Nephron (organoid): Measurements from ENCODE around the gene UQCRC1.

ENCODE experiments used
- H3K27ac Mint-ChIP-seq, 3 experiments: 2 replicates each; pipeline ENCODE4 v1.8.0; 2020; ENCODE audit warnings: mixed read lengths in 3 of 3, mild to moderate bottlenecking in 2 of 3, moderate library complexity in 1 of 3
- H3K27me3 Mint-ChIP-seq: 2 replicates; pipeline ENCODE4 v1.8.0; 2021; ENCODE audit warnings: low read depth, mild to moderate bottlenecking, moderate library complexity, mixed read lengths
- H3K36me3 Mint-ChIP-seq: 2 replicates; pipeline ENCODE4 v1.8.0; 2020; ENCODE audit warnings: low read depth, mixed read lengths
- H3K4me1 Mint-ChIP-seq: 2 replicates; pipeline ENCODE4 v1.8.0; 2020; ENCODE audit warnings: mixed read lengths
- H3K4me3 Mint-ChIP-seq, 3 experiments: 2 replicates each; pipeline ENCODE4 v1.8.0; 2020; ENCODE audit warnings: mild to moderate bottlenecking in 3 of 3, mixed read lengths in 3 of 3, moderate library complexity in 2 of 3
- H3K9me3 Mint-ChIP-seq: 2 replicates; pipeline ENCODE4 v1.8.0; 2020; ENCODE audit warnings: mixed read lengths
- TF ChIP-seq, protein P1 (sequence below), 3 experiments: fragments of 200-600 bp; sonication (generic); IDR thresholded peaks; one replicate each; pipeline ENCODE4 v1.5.0; 2021; ENCODE audit warnings: antibody characterized with exemption in 3 of 3; ENCODE audit not compliant: unreplicated experiment in 3 of 3

Gene UQCRC1

DNA sequence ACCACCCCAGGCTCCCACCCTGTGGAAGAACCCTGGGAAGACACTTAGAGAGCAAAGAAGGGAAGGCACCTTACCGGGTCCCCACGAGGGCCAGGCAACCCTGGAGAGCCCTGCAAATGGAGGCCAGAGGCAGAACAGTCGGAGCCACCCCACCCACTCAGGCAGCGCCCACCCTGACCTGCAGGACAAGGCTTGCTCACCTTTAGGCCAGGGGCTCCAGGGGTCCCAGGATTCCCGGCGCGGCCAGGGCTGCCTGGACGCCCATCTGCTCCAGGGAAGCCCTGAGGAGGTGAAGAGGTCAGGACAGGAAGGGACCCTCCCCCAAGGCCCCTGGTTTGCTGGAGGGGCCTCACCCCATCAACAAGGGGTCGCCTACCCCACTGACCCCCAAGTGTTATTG lies 24.6 kb downstream of the UQCRC1 start:
- Mint-ChIP-seq H3K27me3 (no peaks in the 10 kb centered on the region), H3K27ac (no peak overlapping the region), H3K4me1 (no peaks in the 10 kb centered on the region), H3K36me3 (peaks cover 11% of the 10 kb centered on the region), H3K9me3 (no peaks in the 10 kb centered on the region), H3K4me3 (no peak overlapping the region)
- TF ChIP-seq, protein P1, sequence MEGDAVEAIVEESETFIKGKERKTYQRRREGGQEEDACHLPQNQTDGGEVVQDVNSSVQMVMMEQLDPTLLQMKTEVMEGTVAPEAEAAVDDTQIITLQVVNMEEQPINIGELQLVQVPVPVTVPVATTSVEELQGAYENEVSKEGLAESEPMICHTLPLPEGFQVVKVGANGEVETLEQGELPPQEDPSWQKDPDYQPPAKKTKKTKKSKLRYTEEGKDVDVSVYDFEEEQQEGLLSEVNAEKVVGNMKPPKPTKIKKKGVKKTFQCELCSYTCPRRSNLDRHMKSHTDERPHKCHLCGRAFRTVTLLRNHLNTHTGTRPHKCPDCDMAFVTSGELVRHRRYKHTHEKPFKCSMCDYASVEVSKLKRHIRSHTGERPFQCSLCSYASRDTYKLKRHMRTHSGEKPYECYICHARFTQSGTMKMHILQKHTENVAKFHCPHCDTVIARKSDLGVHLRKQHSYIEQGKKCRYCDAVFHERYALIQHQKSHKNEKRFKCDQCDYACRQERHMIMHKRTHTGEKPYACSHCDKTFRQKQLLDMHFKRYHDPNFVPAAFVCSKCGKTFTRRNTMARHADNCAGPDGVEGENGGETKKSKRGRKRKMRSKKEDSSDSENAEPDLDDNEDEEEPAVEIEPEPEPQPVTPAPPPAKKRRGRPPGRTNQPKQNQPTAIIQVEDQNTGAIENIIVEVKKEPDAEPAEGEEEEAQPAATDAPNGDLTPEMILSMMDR (IDR thresholded peaks at IDR 0.05; ENCODE audit: unreplicated experiment in 3 of 3): no peak

DNA sequence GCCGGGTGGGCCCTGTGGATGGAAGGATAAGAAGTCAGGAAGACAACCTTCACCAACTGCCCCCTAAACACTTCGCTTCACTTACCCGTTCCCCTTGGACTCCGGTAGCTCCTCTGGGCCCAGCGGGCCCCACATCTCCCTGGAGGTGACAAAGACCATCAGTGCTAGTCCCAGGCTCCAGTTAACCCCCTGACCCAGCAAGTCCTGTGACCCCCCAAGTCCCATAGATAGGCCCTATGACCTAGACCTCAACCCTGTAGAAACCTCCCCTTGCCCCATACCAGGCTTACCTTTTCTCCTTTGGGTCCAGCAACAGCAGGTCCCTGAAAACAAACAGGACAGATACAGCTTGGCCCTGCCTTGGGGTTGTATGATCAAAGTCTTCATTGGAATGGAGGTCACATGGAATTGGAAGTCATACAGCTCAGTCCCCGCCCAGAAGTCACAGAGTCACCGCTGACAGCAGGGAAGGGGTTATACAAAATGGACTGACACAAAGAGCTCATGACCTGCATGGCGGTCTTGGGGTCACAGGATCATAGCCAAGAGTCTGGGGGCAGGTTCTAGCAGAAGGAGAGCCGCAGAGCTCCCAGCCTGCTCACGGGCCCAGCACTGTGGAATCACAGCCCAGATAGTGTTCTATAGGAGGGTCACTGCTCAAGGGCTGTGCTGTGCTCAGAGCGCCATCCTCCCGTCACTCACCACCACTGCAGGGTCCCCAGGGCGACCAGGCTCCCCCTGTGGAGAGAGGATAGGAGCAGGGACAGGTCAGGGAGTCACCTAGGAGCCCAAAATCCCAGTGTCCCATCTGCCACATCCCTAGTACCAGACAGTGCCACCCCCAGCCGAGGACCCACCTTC lies 27.6 kb downstream of the UQCRC1 start:
- peaks cover 16% of the 10 kb centered on the region for H3K36me3 Mint-ChIP-seq
- TF ChIP-seq, protein P1 (IDR thresholded peaks at IDR 0.05; ENCODE audit: unreplicated experiment in 3 of 3): no peak
- no peaks in the 10 kb centered on the region for H3K4me1 Mint-ChIP-seq
- H3K27me3 Mint-ChIP-seq: no peaks in the 10 kb centered on the region
- H3K4me3 Mint-ChIP-seq: no peak overlapping the region
- no peaks in the 10 kb centered on the region for H3K9me3 Mint-ChIP-seq
- H3K27ac Mint-ChIP-seq: no peak overlapping the region

DNA sequence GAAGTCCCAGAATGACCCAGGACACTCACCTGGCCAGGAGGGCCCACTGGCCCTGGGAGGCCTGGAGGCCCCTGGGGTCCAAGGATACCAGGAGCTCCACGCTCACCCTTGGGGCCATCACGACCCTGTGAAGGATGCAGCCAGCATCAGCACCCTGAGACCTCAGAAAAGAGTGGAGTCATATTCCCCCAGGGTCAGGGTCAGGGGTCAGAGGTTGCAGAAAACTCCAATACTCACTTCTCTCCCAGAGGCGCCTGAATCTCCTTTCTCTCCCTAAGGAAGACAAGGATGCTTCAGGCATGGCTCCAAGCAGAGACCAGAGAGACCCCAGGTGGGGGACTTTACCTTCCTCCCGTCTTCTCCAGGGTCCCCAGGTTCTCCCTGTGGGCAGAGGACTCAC lies 32.8 kb downstream of the UQCRC1 start:
- no peak overlapping the region for H3K4me3 Mint-ChIP-seq
- no peaks in the 10 kb centered on the region for H3K9me3 Mint-ChIP-seq
- no peak overlapping the region for H3K27ac Mint-ChIP-seq
- TF ChIP-seq, protein P1 (IDR thresholded peaks at IDR 0.05; ENCODE audit: unreplicated experiment in 3 of 3): no peak
- H3K36me3 Mint-ChIP-seq: peaks cover 6% of the 10 kb centered on the region
- H3K4me1 Mint-ChIP-seq: no peaks in the 10 kb centered on the region
- H3K27me3 Mint-ChIP-seq: no peaks in the 10 kb centered on the region

DNA sequence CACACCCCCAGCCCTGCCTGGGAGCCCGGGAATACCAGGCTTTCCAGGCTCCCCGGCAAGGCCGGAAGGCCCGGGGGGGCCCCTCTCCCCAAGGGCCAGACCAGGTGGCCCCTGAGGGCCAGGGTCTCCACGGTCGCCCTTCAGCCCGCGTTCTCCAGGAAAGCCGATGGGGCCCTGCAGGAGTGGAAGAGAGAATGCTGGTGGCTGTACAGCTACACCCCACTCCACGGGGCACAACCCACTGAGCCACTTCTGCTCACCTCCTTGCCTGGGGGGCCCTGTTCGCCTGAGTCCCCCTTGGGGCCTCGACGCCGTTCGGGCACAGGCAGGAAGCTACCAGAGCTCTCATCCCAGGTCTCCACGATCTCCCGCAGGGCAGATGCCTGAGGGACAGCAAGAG lies 34.1 kb downstream of the UQCRC1 start:
- TF ChIP-seq, protein P1 (IDR thresholded peaks at IDR 0.05; ENCODE audit: unreplicated experiment in 3 of 3): no peak
- Mint-ChIP-seq H3K27ac (no peak overlapping the region), H3K4me3 (no peak overlapping the region), H3K36me3 (peaks cover 5% of the 10 kb centered on the region), H3K4me1 (no peaks in the 10 kb centered on the region), H3K9me3 (no peaks in the 10 kb centered on the region), H3K27me3 (no peaks in the 10 kb centered on the region)

DNA sequence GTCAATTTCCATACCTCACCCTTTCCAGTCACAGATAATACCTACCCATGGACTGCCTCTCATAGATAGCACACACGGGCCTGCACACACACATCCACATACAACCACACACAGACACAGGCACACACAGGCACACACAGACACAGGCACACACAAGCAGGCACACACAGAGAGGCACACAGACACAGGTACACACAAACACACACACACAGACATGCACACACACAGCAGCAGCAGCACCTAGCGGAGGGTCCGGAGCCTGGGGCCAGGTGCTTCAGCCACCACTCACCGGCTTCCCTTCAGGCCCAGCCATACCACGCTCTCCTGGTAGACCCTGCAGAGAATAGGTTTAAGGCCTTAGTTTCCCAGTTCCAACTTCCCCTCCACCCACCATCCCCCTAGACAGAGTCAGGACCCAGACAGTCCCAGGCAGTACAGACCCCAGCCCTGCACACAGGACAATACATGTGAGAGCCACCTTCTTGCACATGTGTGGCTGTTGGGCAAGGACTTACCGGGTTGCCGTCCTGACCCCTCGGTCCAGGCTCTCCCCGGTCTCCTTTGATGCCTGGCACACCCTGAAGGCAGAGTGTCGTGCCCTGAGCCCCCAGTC lies 35.4 kb downstream of the UQCRC1 start:
- Mint-ChIP-seq H3K27me3 (no peaks in the 10 kb centered on the region), H3K4me3 (no peak overlapping the region), H3K9me3 (no peaks in the 10 kb centered on the region), H3K36me3 (peaks cover 5% of the 10 kb centered on the region), H3K27ac (no peak overlapping the region), H3K4me1 (no peaks in the 10 kb centered on the region)
- TF ChIP-seq, protein P1 (IDR thresholded peaks at IDR 0.05; ENCODE audit: unreplicated experiment in 3 of 3): no peak
